ENCODE data around the gene LY6G5B. TPM values are rescaled to one million over a fixed set of nuclear protein-coding genes. Genes with fewer than 3 reads are reported as not detected.
A peak's percentile ranks its signal among the peaks of the same experiment; 100 is the strongest.

Gene LY6G5B
- total RNA-seq, 4 donors from 2014 or later = 11.4 to 63.7 (median 13.9) TPM

GRCh38 chr6:31720196-31720770 is 50.5 kb downstream of the LY6G5B start:
- Histone ChIP-seq H3K27me3 (no peaks in the 10 kb centered on the region), H3K27ac (peak overlapping the region; percentile 88), H3K4me1 (peaks cover 55% of the 10 kb centered on the region), H3K4me3 (peak overlapping the region; percentile 16), H3K36me3 (no peaks in the 10 kb centered on the region), H3K9me3 (no peaks in the 10 kb centered on the region)
- 50% methylated on average over 5 of the region's 5 CpGs for WGBS
- TF ChIP-seq EP300 (IDR thresholded peaks at IDR 0.05) (no peak), POLR2AphosphoS5 (IDR thresholded peaks at IDR 0.05) (no peak), POLR2A (IDR thresholded peaks at IDR 0.05) (no peak), CTCF (IDR thresholded peaks at IDR 0.05) (no peak)
- DNase-seq (ENCODE audit: low spot score in 2 of 2) = no peak

DNA sequence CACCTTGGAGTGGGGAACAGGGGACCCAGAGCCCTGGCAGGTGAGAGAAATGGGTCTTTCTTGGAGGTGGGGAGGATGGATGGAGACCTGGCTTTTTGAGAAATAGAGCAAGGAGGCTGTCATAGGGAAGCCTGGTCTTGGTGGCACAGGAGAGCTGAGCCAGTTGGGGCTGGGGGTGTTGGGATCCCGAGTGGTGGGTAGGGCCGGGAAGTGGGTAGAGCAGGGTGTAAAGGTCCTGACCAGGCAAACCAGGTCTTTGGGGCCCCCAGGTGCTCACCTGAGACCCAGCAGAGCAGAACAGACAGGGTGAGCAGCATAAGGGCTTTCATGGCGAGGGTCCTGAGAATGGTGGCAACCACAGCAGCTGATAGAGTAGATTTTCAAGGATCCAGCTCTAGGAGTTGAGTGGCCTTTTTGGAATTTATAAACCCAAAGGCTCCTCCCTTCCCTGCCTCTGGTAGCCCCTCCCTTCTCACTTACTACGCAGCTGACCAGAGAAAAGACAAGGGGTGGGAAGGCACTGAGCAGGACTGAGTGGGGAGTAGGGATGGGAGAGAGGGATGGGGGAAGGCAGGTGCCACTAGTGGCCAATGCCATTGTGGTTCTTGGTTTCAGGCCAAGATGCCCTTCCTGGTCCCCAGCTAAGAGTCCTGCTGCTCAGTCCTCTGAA is 51.7 kb downstream of the LY6G5B start, which contains the start of gene LY6G6C:
Gene LY6G6C (minus strand): TSS at position 396 of the 670 bp plus-strand sequence. CDS start 67 bp downstream, at position 329.
- DNase-seq (ENCODE audit: low spot score in 2 of 2) = no peak
- Histone ChIP-seq H3K4me3 (peak within 1 kb of the TSS; percentile 14), H3K4me1 (peaks cover 55% of the 10 kb centered on the region), H3K27ac (peak within 1 kb of the TSS; percentile 88), H3K27me3 (no peaks in the 10 kb centered on the region), H3K9me3 (no peaks in the 10 kb centered on the region), H3K36me3 (peaks cover 7% of the 10 kb centered on the region)
- TF ChIP-seq CTCF (IDR thresholded peaks at IDR 0.05) (no peak), POLR2A (IDR thresholded peaks at IDR 0.05) (no peak), POLR2AphosphoS5 (IDR thresholded peaks at IDR 0.05) (no peak), EP300 (IDR thresholded peaks at IDR 0.05) (no peak)
- 92% methylated on average over 4 of the region's 4 CpGs for WGBS

DNA sequence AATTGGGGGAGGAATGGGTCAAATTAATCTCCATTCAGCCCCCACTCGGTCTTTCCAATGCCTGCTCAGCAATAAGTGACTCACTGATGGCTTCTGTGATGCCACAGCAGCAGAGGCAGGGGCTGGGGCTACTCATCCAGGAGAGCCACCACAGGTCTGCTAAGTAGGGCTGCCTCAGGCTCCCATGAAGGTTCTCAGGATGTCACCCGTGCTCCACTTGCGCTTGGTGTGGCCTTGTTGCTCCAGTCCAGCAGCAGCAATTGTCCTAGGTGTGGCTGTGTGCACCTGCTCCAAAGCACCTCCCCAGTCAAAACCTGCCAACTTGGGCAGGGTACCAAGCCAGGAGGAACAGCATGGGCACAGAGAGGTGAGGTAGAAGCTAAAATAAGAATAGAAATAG is 52.4 kb downstream of the LY6G5B start:
- peak overlapping the region; percentile 88 for H3K27ac ChIP-seq
- H3K9me3 ChIP-seq = no peaks in the 10 kb centered on the region
- peaks cover 14% of the 10 kb centered on the region for H3K36me3 ChIP-seq
- H3K4me3 ChIP-seq = no peak overlapping the region
- H3K27me3 ChIP-seq = no peaks in the 10 kb centered on the region
- peaks cover 50% of the 10 kb centered on the region for H3K4me1 ChIP-seq
- no peak for DNase-seq (ENCODE audit: low spot score in 2 of 2)
- TF ChIP-seq EP300 (IDR thresholded peaks at IDR 0.05) = no peak
- no peak for TF ChIP-seq CTCF (IDR thresholded peaks at IDR 0.05)
- no peak for TF ChIP-seq POLR2AphosphoS5 (IDR thresholded peaks at IDR 0.05)
- TF ChIP-seq POLR2A (IDR thresholded peaks at IDR 0.05) = no peak
- WGBS = 60% methylated on average over 1 of the region's 3 CpGs

Other genes with a start within 250 kb of the LY6G5B start
- 1 to 10 TPM in 3 of 4 donors, under 1 TPM in 1; 0.26 to 2.4 (median 2.1) TPM for gene MICB, start 171.8 kb upstream of the LY6G5B start, total RNA-seq
- gene MCCD1, start 141.0 kb upstream of the LY6G5B start, total RNA-seq = not detected
- gene DDX39B, start 128.0 kb upstream of the LY6G5B start, total RNA-seq = 100 to 1,000 TPM; 254 to 449 (median 281) TPM
- 1 to 10 TPM in 2 of 4 donors, under 1 TPM in 1, not detected in 1; 0.64 to 1.6 (median 1.4) TPM for gene ATP6V1G2, start 123.4 kb upstream of the LY6G5B start, total RNA-seq
- gene NFKBIL1, start 122.4 kb upstream of the LY6G5B start, total RNA-seq = 10 to 100 TPM; 23.6 to 29.5 (median 25.7) TPM
- under 1 TPM in 1 of 4 donors, not detected in 3; 0.47 TPM for gene LTA, start 97.7 kb upstream of the LY6G5B start, total RNA-seq
- 1 to 10 TPM; 1.0 to 6.4 (median 3.3) TPM for gene TNF, start 94.4 kb upstream of the LY6G5B start, total RNA-seq
- gene LTB, start 87.6 kb upstream of the LY6G5B start, total RNA-seq = not detected
- 10 to 100 TPM in 1 of 4 donors, 1 to 10 TPM in 3; 3.7 to 72.9 (median 6.7) TPM for gene LST1, start 83.7 kb upstream of the LY6G5B start, total RNA-seq
- not detected for gene NCR3, start 77.0 kb upstream of the LY6G5B start, total RNA-seq
- gene AIF1, start 54.7 kb upstream of the LY6G5B start, total RNA-seq = 10 to 100 TPM in 1 of 4 donors, 1 to 10 TPM in 3; 2.6 to 16.3 (median 5.8) TPM
- 100 to 1,000 TPM; 100 to 163 (median 113) TPM for gene PRRC2A, start 49.3 kb upstream of the LY6G5B start, total RNA-seq
- gene BAG6, start 17.3 kb upstream of the LY6G5B start, total RNA-seq = 100 to 1,000 TPM; 239 to 360 (median 309) TPM
- gene APOM, start 14.1 kb upstream of the LY6G5B start, total RNA-seq = 1 to 10 TPM; 2.8 to 8.3 (median 6.1) TPM
- gene C6orf47, start 9.2 kb upstream of the LY6G5B start, total RNA-seq = 10 to 100 TPM; 31.6 to 41.0 (median 38.1) TPM
- 10 to 100 TPM; 15.0 to 22.6 (median 20.1) TPM for gene GPANK1, start 5.0 kb upstream of the LY6G5B start, total RNA-seq
- gene CSNK2B, start 3.9 kb upstream of the LY6G5B start, total RNA-seq = 100 to 1,000 TPM; 381 to 429 (median 403) TPM
- gene LY6G5C, start 11.1 kb downstream of the LY6G5B start, total RNA-seq = 1 to 10 TPM in 1 of 4 donors, under 1 TPM in 1, not detected in 2; 0.73 to 5.1 TPM
- 10 to 100 TPM; 49.4 to 68.2 (median 57.3) TPM for gene ABHD16A, start 33.3 kb downstream of the LY6G5B start, total RNA-seq
- not detected for gene LY6G6F, start 36.9 kb downstream of the LY6G5B start, total RNA-seq
- gene LY6G6D, start 45.4 kb downstream of the LY6G5B start, total RNA-seq = 10 to 100 TPM in 1 of 4 donors, 1 to 10 TPM in 1, not detected in 2; 5.5 to 30.8 TPM
- gene LY6G6C, start 51.8 kb downstream of the LY6G5B start, total RNA-seq = 100 to 1,000 TPM in 3 of 4 donors, 10 to 100 TPM in 1; 80.0 to 376 (median 338) TPM
- gene MPIG6B, start 53.4 kb downstream of the LY6G5B start, total RNA-seq = 1 to 10 TPM; 1.6 to 4.6 (median 4.5) TPM
- 10 to 100 TPM; 66.8 to 84.2 (median 68.3) TPM for gene DDAH2, start 59.3 kb downstream of the LY6G5B start, total RNA-seq
- gene CLIC1, start 66.6 kb downstream of the LY6G5B start, total RNA-seq = 100 to 1,000 TPM; 239 to 420 (median 333) TPM
- gene MSH5, start 70.0 kb downstream of the LY6G5B start, total RNA-seq = 10 to 100 TPM; 12.6 to 60.1 (median 17.2) TPM
- 10 to 100 TPM in 3 of 4 donors, 1 to 10 TPM in 1; 9.3 to 42.2 (median 20.3) TPM for gene SAPCD1, start 92.7 kb downstream of the LY6G5B start, total RNA-seq
- gene VWA7, start 107.4 kb downstream of the LY6G5B start, total RNA-seq = 1 to 10 TPM; 1.3 to 3.3 (median 2.3) TPM
- 10 to 100 TPM; 48.8 to 60.0 (median 59.1) TPM for gene VARS1, start 125.8 kb downstream of the LY6G5B start, total RNA-seq
- gene LSM2, start 137.0 kb downstream of the LY6G5B start, total RNA-seq = 10 to 100 TPM; 21.7 to 39.5 (median 30.2) TPM
- gene HSPA1L, start 145.3 kb downstream of the LY6G5B start, total RNA-seq = 1 to 10 TPM in 3 of 4 donors, under 1 TPM in 1; 0.83 to 3.1 (median 1.8) TPM
- gene HSPA1A, start 145.6 kb downstream of the LY6G5B start, total RNA-seq = 100 to 1,000 TPM; 200 to 464 (median 408) TPM
- gene HSPA1B, start 157.8 kb downstream of the LY6G5B start, total RNA-seq = 100 to 1,000 TPM; 243 to 686 (median 558) TPM
- gene NEU1, start 192.8 kb downstream of the LY6G5B start, total RNA-seq = 10 to 100 TPM; 22.2 to 42.7 (median 39.8) TPM
- gene SLC44A4, start 209.0 kb downstream of the LY6G5B start, total RNA-seq = 1 to 10 TPM; 1.4 to 7.4 (median 4.1) TPM
- gene EHMT2, start 227.7 kb downstream of the LY6G5B start, total RNA-seq = 10 to 100 TPM; 38.7 to 48.9 (median 42.9) TPM
- gene ZBTB12, start 232.1 kb downstream of the LY6G5B start, total RNA-seq = 1 to 10 TPM in 3 of 4 donors, under 1 TPM in 1; 0.49 to 2.6 (median 1.5) TPM

All from suprapubic skin (tissue), 4 donors.